Left ventricle myocardium inferior (tissue), 1 donor: ENCODE measurements around the gene STARD3. TPM values are rescaled to one million over a fixed set of nuclear protein-coding genes. Genes with fewer than 3 reads are reported as not detected.

Experiments
- DNase-seq: peaks from one replicate; pipeline ENCODE4 v3.0.0-alpha.2; 2020
- H3K27ac ChIP-seq: fragments of 200-600 bp; replicated peaks from 2 replicates; pipeline ENCODE4 v1.8.0; 2021
- H3K27me3 ChIP-seq: fragments of 200-600 bp; 2 replicates; pipeline ENCODE4 v1.8.0; 2021; ENCODE audit warnings: low read depth
- H3K36me3 ChIP-seq: fragments of 200-600 bp; 2 replicates; pipeline ENCODE4 v1.8.0; 2021
- H3K4me1 ChIP-seq: fragments of 200-600 bp; 2 replicates; pipeline ENCODE4 v1.8.0; 2021
- H3K4me3 ChIP-seq: fragments of 200-600 bp; 2 replicates; pipeline ENCODE4 v1.8.0; 2021; ENCODE audit warnings: mild to moderate bottlenecking, moderate library complexity
- H3K9me3 ChIP-seq: fragments of 200-600 bp; replicated peaks from 2 replicates; pipeline ENCODE4 v1.8.0; 2021
- intact Hi-C: fragments of 100-400 bp; cut with micrococcal nuclease; formaldehyde crosslinking; loops from one replicate; pipeline ENCODE4 v1.11.0; 2022
- total RNA-seq: library from RNA; stranded (reverse); fragmentation: NEBNext Ultra II Directional; extraction: Animal tissue kit (Norgen Biotek cat#: 25700); gene quantifications from one replicate; pipeline ENCODE4 v1.2.1, GENCODE V29; 2021
- TF ChIP-seq, protein P1 (sequence below): fragments of 200-600 bp; IDR thresholded peaks from 2 replicates; pipeline ENCODE4 v1.8.0; 2021; ENCODE audit warnings: antibody characterized with exemption, mild to moderate bottlenecking, borderline replicate concordance
- donor health status: DM: no; HTN: yes; CAD: no; lungs with severe emphysema.

STARD3 gene
- total RNA-seq, 1 donor from 2014 or later, result 15.7 TPM

DNA sequence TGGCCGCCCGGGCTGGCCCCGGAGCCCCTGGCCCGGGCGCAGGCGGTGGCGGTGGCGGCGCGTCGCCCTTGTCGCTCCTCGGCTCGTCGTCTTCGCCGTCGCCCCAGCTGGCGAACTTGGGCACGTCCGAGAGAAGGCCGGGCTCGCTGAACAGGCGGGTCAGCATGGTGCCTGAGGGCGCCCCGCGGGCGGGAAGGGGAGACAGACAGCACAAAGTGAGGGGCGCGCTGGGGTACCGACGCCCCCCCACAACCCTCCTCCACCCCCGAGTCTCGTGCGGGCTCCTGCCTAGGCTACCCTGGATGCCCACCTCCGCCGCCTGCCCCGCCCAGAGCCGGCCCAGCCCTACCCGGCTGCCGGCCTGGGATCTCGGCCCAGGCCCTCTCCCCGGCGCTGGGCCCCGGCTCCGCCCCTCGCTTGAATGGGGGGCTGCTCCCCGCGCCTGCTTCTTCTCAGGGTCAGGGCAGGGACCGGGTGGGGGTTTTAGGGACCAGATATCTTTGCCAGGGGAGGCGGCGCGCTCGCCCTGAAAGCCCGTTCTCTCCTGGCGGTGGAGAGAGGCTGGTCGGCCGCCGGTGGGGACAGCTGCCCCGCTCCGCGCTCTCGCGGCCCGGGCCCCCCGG, 30.4 kb upstream of the STARD3 start:
- DNase-seq, result no peak
- Histone ChIP-seq H3K4me3 (peak overlapping the region; percentile 51), H3K4me1 (peaks cover 41% of the 10 kb centered on the region), H3K27me3 (peaks cover 100% of the 10 kb centered on the region), H3K27ac (no peak overlapping the region), H3K9me3 (no peaks in the 10 kb centered on the region), H3K36me3 (no peaks in the 10 kb centered on the region)
- intact Hi-C loops, result no loop called here
- TF ChIP-seq, protein P1, sequence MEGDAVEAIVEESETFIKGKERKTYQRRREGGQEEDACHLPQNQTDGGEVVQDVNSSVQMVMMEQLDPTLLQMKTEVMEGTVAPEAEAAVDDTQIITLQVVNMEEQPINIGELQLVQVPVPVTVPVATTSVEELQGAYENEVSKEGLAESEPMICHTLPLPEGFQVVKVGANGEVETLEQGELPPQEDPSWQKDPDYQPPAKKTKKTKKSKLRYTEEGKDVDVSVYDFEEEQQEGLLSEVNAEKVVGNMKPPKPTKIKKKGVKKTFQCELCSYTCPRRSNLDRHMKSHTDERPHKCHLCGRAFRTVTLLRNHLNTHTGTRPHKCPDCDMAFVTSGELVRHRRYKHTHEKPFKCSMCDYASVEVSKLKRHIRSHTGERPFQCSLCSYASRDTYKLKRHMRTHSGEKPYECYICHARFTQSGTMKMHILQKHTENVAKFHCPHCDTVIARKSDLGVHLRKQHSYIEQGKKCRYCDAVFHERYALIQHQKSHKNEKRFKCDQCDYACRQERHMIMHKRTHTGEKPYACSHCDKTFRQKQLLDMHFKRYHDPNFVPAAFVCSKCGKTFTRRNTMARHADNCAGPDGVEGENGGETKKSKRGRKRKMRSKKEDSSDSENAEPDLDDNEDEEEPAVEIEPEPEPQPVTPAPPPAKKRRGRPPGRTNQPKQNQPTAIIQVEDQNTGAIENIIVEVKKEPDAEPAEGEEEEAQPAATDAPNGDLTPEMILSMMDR, result no peak

GRCh38 chr17:39607057-39607850, 29.7 kb upstream of the STARD3 start:
- H3K27ac ChIP-seq, result no peak overlapping the region
- H3K4me1 ChIP-seq, result peaks cover 41% of the 10 kb centered on the region
- DNase-seq, result no peak
- TF ChIP-seq, protein P1, result no peak
- peaks cover 100% of the 10 kb centered on the region for H3K27me3 ChIP-seq
- H3K9me3 ChIP-seq, result no peaks in the 10 kb centered on the region
- H3K4me3 ChIP-seq, result peak overlapping the region; percentile 51
- no peaks in the 10 kb centered on the region for H3K36me3 ChIP-seq
- intact Hi-C loops, result no loop called here

- Histone ChIP-seq H3K4me3 (peak within 1 kb of the TSS; percentile 51), H3K9me3 (no peaks in the 10 kb centered on the region), H3K36me3 (no peaks in the 10 kb centered on the region), H3K27ac (no peak within 1 kb of the TSS), H3K4me1 (peaks cover 41% of the 10 kb centered on the region), H3K27me3 (peaks cover 100% of the 10 kb centered on the region)
- DNase-seq, result no peak
- TF ChIP-seq, protein P1, result no peak
- intact Hi-C loops, result no loop called here
Observed at GRCh38 chr17:39607851-39608130, 29.2 kb upstream of the STARD3 start, which contains the start of gene NEUROD2. Gene NEUROD2, minus strand, starts transcription at chr17:39607920. Its CDS starts 1,321 bp downstream, at chr17:39606599.

- Histone ChIP-seq H3K36me3 (no peaks in the 10 kb centered on the region), H3K9me3 (no peaks in the 10 kb centered on the region), H3K4me3 (no peak overlapping the region), H3K4me1 (peaks cover 41% of the 10 kb centered on the region), H3K27ac (no peak overlapping the region), H3K27me3 (peaks cover 100% of the 10 kb centered on the region)
- intact Hi-C loops, result no loop called here
- TF ChIP-seq, protein P1, result no peak
- DNase-seq, result no peak
Observed at GRCh38 chr17:39608142-39608981, 28.6 kb upstream of the STARD3 start.

DNA sequence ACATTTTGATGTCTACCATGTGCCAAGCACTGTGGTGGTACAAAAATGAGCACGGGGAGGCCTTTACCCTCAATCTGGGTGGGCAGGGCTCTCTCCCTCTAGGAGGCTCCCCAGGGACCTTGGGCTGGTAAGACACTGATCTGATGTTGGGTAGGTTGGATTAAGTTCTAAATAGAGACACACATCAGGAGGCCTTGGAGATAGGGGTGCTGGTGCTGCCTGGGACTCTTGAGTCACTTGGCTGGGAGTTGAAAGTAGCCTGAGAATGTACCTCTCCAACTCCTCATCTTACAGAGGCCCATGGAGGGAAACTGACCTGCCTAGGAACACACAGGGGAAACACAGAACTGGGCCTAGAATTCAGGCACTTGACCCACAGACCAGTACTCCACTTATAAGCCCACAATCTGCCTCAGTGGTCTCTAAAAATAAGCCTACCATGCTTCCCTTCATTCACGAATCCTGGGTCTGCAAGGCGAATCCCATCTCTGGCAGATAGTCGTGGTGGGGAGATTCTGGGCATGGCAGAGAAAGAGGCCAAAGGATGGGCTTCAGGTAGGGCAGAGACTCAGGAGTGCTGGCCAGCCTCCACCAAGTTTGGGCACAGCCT, 27.4 kb upstream of the STARD3 start:
- Histone ChIP-seq H3K27me3 (peaks cover 99% of the 10 kb centered on the region), H3K4me1 (peaks cover 36% of the 10 kb centered on the region)
- intact Hi-C loops, result no loop called here

More for the DNA sequence above, 27.4 kb upstream of the STARD3 start:
- DNase-seq, result no peak
- H3K9me3 ChIP-seq, result no peaks in the 10 kb centered on the region
- no peak overlapping the region for H3K4me3 ChIP-seq
- H3K27ac ChIP-seq, result no peak overlapping the region
- no peaks in the 10 kb centered on the region for H3K36me3 ChIP-seq
- TF ChIP-seq, protein P1, result no peak
